BJ (cell line): ENCODE data around the gene CCNL2. TPM values are rescaled to one million over a fixed set of nuclear protein-coding genes. Genes with fewer than 3 reads are reported as not detected.

Source experiments
- CTCF ChIA-PET: fragments of 350-600 bp; formaldehyde crosslinking; extraction: SDS; loops from one replicate; lab custom pipeline; 2021; ENCODE audit warnings: antibody characterized with exemption, inconsistent platforms; lab: Yijun Ruan, JAX
- POLR2A ChIA-PET: fragments of 300-600 bp; sonication (Branson Sonifier 250); formaldehyde crosslinking; extraction: SDS; loops from one replicate; lab custom pipeline; 2021; ENCODE audit warnings: antibody characterized with exemption; lab: Charles Lee
- DNase-seq: peaks from one replicate; pipeline ENCODE4 v3.0.0-alpha.2; 2011; ENCODE audit warnings: low read depth
- H3K27me3 ChIP-seq: 2 replicates; pipeline ENCODE4 v1.6.0; 2011; ENCODE audit warnings: low read length; ENCODE audit not compliant: control insufficient read depth, insufficient read depth
- H3K36me3 ChIP-seq: 2 replicates; pipeline ENCODE4 v1.5.1; 2011; ENCODE audit warnings: low read length; ENCODE audit not compliant: control insufficient read depth, insufficient read depth
- H3K4me3 ChIP-seq: 2 replicates; pipeline ENCODE4 v1.5.1; 2011; ENCODE audit warnings: low read depth, mild to moderate bottlenecking, control low read depth, low read length
- polyA plus RNA-seq: library from polyadenylated mRNA; depleted of rRNA; stranded (reverse); fragments of >200 nt; gene quantifications from 2 replicates; pipeline ENCODE4 v1.2.3, GENCODE V29; 2011
- TF ChIP-seq, protein P1 (sequence below): IDR thresholded peaks from 2 replicates; pipeline ENCODE4 v1.5.1; 2011; ENCODE audit warnings: low read depth, mild to moderate bottlenecking, control low read depth, inconsistent platforms, low read length, moderate library complexity; ENCODE audit not compliant: insufficient read depth

CCNL2 gene
- polyA plus RNA-seq, 1 experiment, result 175 TPM

DNA sequence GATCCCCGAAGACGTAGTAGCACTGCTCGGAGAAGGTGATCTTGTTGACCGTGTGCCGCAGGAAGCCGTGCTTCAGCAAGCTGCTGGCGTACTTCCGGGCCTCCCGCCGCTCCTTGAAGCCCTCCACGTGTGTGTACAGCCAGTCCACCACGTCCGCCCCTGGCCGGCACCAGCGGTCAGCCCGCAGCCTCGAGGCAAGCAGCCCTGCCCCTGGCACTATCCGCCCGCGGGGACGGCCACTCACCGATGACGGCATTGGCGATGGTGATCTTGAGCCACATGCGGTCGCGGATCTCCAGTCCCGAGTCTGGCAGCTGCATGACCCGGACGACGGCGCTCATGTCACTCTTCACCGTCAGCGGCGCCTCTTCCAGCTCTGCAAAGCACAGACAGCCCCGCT lies 60.9 kb downstream of the CCNL2 start:
- ChIA-PET POLR2A (no interaction called here), CTCF (interaction anchor here (0.5 kb wide), 1 partner anchor 333 kb away, joined by 3 read pairs; no protein-coding TSS in a partner anchor)
- DNase-seq, result no peak
- Histone ChIP-seq H3K27me3 (no peaks in the 10 kb centered on the region), H3K36me3 (peaks cover 28% of the 10 kb centered on the region), H3K4me3 (no peak overlapping the region)
- TF ChIP-seq, protein P1, sequence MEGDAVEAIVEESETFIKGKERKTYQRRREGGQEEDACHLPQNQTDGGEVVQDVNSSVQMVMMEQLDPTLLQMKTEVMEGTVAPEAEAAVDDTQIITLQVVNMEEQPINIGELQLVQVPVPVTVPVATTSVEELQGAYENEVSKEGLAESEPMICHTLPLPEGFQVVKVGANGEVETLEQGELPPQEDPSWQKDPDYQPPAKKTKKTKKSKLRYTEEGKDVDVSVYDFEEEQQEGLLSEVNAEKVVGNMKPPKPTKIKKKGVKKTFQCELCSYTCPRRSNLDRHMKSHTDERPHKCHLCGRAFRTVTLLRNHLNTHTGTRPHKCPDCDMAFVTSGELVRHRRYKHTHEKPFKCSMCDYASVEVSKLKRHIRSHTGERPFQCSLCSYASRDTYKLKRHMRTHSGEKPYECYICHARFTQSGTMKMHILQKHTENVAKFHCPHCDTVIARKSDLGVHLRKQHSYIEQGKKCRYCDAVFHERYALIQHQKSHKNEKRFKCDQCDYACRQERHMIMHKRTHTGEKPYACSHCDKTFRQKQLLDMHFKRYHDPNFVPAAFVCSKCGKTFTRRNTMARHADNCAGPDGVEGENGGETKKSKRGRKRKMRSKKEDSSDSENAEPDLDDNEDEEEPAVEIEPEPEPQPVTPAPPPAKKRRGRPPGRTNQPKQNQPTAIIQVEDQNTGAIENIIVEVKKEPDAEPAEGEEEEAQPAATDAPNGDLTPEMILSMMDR, result no peak

DNA sequence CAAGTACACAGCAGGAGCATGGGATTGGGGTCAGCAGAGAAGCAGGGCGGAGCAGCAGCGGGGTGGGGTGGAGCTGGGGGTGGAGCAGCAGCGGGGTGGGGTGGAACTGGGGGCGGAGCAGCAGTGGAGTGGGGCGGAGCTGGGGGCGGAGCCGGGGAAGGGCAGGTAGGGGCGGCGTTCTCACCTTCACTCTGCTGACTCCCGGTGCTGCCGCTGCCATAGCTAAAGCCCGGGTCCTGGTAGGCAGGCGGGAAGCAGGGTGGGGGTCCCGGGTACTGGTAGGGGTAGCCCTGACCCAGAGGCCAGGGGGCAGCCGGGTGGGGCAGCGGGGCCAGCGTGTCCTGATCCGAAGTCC lies 61.4 kb downstream of the CCNL2 start:
- Histone ChIP-seq H3K36me3 (peaks cover 28% of the 10 kb centered on the region), H3K27me3 (no peaks in the 10 kb centered on the region), H3K4me3 (no peak overlapping the region)
- no peak for DNase-seq
- CTCF ChIA-PET, result no interaction called here
- POLR2A ChIA-PET, result no interaction called here
- TF ChIP-seq, protein P1, result no peak

GRCh38 chr1:1336931-1337792 lies 62.0 kb downstream of the CCNL2 start:
- Histone ChIP-seq H3K27me3 (no peaks in the 10 kb centered on the region), H3K4me3 (no peak overlapping the region), H3K36me3 (peaks cover 28% of the 10 kb centered on the region)
- DNase-seq, result no peak
- CTCF ChIA-PET, result interaction anchor here (2.1 to 2.7 kb wide), 2 partner anchors 9 to 35 kb away, joined by 6 to 13 read pairs; no protein-coding TSS in a partner anchor
- POLR2A ChIA-PET, result no interaction called here
- TF ChIP-seq, protein P1, result no peak

GRCh38 chr1:1336446-1336845 lies 62.7 kb downstream of the CCNL2 start:
- TF ChIP-seq, protein P1, result no peak
- DNase-seq, result no peak
- CTCF ChIA-PET, result interaction anchor here (1.1 to 2.7 kb wide), 3 partner anchors 10 to 35 kb away, joined by 3 to 13 read pairs (median 6); no protein-coding TSS in a partner anchor
- no peaks in the 10 kb centered on the region for H3K27me3 ChIP-seq
- POLR2A ChIA-PET, result no interaction called here
- H3K36me3 ChIP-seq, result peaks cover 22% of the 10 kb centered on the region
- no peak overlapping the region for H3K4me3 ChIP-seq

- no peak for DNase-seq
- H3K36me3 ChIP-seq, result peaks cover 16% of the 10 kb centered on the region
- POLR2A ChIA-PET, result no interaction called here
- CTCF ChIA-PET, result interaction anchor here (1.1 to 2.7 kb wide), 3 partner anchors 11 to 36 kb away, joined by 3 to 13 read pairs (median 6); no protein-coding TSS in a partner anchor
- TF ChIP-seq, protein P1, result no peak
- H3K27me3 ChIP-seq, result no peaks in the 10 kb centered on the region
- H3K4me3 ChIP-seq, result no peak overlapping the region
Observed at GRCh38 chr1:1335792-1336248, 63.3 kb downstream of the CCNL2 start.
